ENCODE measurements around the gene PRH2.

PRH2 gene

GRCh38 chr12:10957741-10958140 lies 28.7 kb downstream of the PRH2 start:
- H3K4me3 ChIP-seq (ENCODE audit: low read depth, low read length): no peak overlapping the region
- TF ChIP-seq CTCF (IDR thresholded peaks at IDR 0.05; ENCODE audit: borderline replicate concordance, insufficient read depth, low read depth, low read length): no peak

GRCh38 chr12:10959804-10960203 lies 30.8 kb downstream of the PRH2 start:
- no peak for TF ChIP-seq CTCF (IDR thresholded peaks at IDR 0.05; ENCODE audit: borderline replicate concordance, insufficient read depth, low read depth, low read length)

GRCh38 chr12:10960211-10960610 lies 31.2 kb downstream of the PRH2 start:
- TF ChIP-seq CTCF (IDR thresholded peaks at IDR 0.05; ENCODE audit: borderline replicate concordance, insufficient read depth, low read depth, low read length): no peak
- no peak overlapping the region for H3K4me3 ChIP-seq (ENCODE audit: low read depth, low read length)

More at GRCh38 chr12:10959804-10960203, 30.8 kb downstream of the PRH2 start:
- no peak overlapping the region for H3K4me3 ChIP-seq (ENCODE audit: low read depth, low read length)

GRCh38 chr12:10965476-10965875 lies 36.4 kb downstream of the PRH2 start:
- H3K4me3 ChIP-seq (ENCODE audit: low read depth, low read length): no peak overlapping the region
- TF ChIP-seq CTCF (IDR thresholded peaks at IDR 0.05; ENCODE audit: borderline replicate concordance, insufficient read depth, low read depth, low read length): no peak

- TF ChIP-seq CTCF (IDR thresholded peaks at IDR 0.05; ENCODE audit: borderline replicate concordance, insufficient read depth, low read depth, low read length): no peak
- no peak overlapping the region for H3K4me3 ChIP-seq (ENCODE audit: low read depth, low read length)
Measured at GRCh38 chr12:10966314-10966713, 37.3 kb downstream of the PRH2 start.

GRCh38 chr12:10967409-10967808 lies 38.4 kb downstream of the PRH2 start:
- no peak overlapping the region for H3K4me3 ChIP-seq (ENCODE audit: low read depth, low read length)
- TF ChIP-seq CTCF (IDR thresholded peaks at IDR 0.05; ENCODE audit: borderline replicate concordance, insufficient read depth, low read depth, low read length): no peak

GRCh38 chr12:10968765-10969456 lies 39.9 kb downstream of the PRH2 start:
- no peak for TF ChIP-seq CTCF (IDR thresholded peaks at IDR 0.05; ENCODE audit: borderline replicate concordance, insufficient read depth, low read depth, low read length)
- H3K4me3 ChIP-seq (ENCODE audit: low read depth, low read length): no peak overlapping the region
